ENCODE data around the gene TRIM41. TPM values are rescaled to one million over a fixed set of nuclear protein-coding genes. Genes with fewer than 3 reads are reported as not detected.
A peak's percentile ranks its signal among the peaks of the same experiment; 100 is the strongest.

TRIM41 gene
- total RNA-seq, 4 donors from 2014 or later = 9.7 to 17.6 (median 12.1) TPM

DNA sequence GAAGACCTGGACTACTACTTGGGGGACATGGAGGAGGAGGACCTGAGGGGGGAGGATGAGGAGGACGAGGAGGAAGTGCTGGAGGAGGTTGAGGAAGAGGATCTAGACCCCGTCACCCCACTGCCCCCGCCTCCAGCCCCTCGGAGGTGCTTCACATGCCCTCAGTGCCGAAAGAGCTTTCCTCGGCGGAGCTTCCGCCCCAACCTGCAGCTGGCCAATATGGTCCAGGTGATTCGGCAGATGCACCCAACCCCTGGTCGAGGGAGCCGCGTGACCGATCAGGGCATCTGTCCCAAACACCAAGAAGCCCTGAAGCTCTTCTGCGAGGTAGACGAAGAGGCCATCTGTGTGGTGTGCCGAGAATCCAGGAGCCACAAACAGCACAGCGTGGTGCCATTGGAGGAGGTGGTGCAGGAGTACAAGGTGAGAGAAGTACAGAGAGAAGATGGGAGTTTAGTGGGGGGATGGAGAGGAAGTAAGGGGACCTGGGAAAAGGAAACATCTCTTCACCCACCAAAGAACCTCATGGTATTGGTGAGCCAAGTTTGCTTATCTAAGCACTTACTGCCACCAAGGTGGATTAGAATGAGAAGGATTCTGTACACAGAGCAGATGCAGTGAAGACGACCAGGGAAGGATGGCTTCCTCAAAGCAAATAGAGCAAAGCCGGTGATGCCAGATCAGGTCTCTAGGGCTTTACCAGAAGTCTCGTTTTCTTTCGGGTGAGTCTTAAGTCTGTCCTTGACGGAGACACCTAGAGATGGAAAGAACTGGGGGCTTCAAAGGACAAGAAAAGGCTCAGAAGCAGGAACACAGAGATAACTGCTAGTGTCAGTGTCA, 1.5 kb downstream of the TRIM41 start:
- H3K36me3 ChIP-seq = peaks cover 0 to 20% of the 10 kb centered on the region in 2 donors
- peak overlapping the region in 3 of 4 donors; percentile 86 to 95 (median 92) for H3K27ac ChIP-seq
- no peak for TF ChIP-seq POLR2A (IDR thresholded peaks at IDR 0.05)
- no peak for TF ChIP-seq EP300 (IDR thresholded peaks at IDR 0.05)
- TF ChIP-seq POLR2AphosphoS5 (IDR thresholded peaks at IDR 0.05) = no peak
- TF ChIP-seq, protein P1, sequence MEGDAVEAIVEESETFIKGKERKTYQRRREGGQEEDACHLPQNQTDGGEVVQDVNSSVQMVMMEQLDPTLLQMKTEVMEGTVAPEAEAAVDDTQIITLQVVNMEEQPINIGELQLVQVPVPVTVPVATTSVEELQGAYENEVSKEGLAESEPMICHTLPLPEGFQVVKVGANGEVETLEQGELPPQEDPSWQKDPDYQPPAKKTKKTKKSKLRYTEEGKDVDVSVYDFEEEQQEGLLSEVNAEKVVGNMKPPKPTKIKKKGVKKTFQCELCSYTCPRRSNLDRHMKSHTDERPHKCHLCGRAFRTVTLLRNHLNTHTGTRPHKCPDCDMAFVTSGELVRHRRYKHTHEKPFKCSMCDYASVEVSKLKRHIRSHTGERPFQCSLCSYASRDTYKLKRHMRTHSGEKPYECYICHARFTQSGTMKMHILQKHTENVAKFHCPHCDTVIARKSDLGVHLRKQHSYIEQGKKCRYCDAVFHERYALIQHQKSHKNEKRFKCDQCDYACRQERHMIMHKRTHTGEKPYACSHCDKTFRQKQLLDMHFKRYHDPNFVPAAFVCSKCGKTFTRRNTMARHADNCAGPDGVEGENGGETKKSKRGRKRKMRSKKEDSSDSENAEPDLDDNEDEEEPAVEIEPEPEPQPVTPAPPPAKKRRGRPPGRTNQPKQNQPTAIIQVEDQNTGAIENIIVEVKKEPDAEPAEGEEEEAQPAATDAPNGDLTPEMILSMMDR (IDR thresholded peaks at IDR 0.05) = no peak
- 63 to 69% methylated on average over 7 to 22 of the region's 22 CpGs for WGBS, 2 donors (ENCODE audit: low coverage in 1 of 2)
- H3K4me1 ChIP-seq = peaks cover 0 to 35% (median 5%) of the 10 kb centered on the region in 3 donors
- H3K4me3 ChIP-seq = peak overlapping the region; percentile 59 to 74
- no peaks in the 10 kb centered on the region for H3K27me3 ChIP-seq
- H3K9me3 ChIP-seq = no peaks in the 10 kb centered on the region
- no peak for ATAC-seq

DNA sequence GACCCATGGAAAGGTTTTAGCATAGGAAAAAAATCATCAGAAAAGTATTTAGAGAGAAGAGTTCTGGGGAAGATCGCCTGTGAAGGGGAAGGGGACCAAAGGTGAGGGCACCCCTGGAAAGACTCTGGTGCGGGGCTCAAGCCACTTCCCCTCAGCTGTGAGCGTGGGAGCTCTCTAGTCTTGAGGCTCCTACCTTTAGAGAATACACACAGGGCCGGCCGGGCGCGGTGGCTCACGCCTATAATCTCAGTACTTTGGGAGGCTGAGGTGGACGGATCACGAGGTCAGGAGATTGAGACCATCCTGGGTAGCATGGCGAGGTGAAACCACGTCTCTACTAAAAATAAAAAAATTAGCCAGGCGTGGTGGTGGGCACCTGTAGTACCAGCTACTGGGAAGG, 6.9 kb downstream of the TRIM41 start:
- ATAC-seq = no peak

DNA sequence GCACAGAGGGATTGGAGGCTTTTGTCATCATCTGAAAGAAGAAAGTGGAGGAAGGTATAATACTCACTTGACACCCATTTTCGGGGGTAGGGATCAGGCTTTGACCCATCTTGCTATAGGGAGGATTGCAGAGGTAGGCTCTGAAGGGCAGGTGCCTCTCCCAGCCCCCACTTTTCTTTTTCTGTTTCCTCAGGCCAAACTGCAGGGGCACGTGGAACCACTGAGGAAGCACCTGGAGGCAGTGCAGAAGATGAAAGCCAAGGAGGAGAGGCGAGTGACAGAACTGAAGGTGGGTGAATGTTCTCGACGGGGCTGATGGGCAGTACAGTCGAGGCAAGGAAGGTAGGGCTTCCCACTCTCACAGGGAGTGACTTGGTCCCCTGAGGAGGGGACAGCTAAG, 7.5 kb downstream of the TRIM41 start:
- H3K4me3 ChIP-seq = no peak overlapping the region
- peaks cover 0 to 9% (median 0%) of the 10 kb centered on the region in 3 donors for H3K4me1 ChIP-seq
- peaks cover 0 to 71% of the 10 kb centered on the region in 2 donors for H3K36me3 ChIP-seq
- no peak for ATAC-seq
- H3K27ac ChIP-seq = no peak overlapping the region
- no peak for TF ChIP-seq POLR2A (IDR thresholded peaks at IDR 0.05)
- no peak for TF ChIP-seq EP300 (IDR thresholded peaks at IDR 0.05)
- no peak for TF ChIP-seq POLR2AphosphoS5 (IDR thresholded peaks at IDR 0.05)
- TF ChIP-seq, protein P1 (IDR thresholded peaks at IDR 0.05) = no peak
- 71 to 83% methylated on average over 1 to 6 of the region's 6 CpGs for WGBS, 2 donors (ENCODE audit: low coverage in 1 of 2)
- H3K27me3 ChIP-seq = no peaks in the 10 kb centered on the region
- no peaks in the 10 kb centered on the region for H3K9me3 ChIP-seq

More for the DNA sequence above, 6.9 kb downstream of the TRIM41 start:
- H3K9me3 ChIP-seq = no peaks in the 10 kb centered on the region
- H3K4me3 ChIP-seq = no peak overlapping the region
- TF ChIP-seq POLR2A (IDR thresholded peaks at IDR 0.05) (no peak), EP300 (IDR thresholded peaks at IDR 0.05) (no peak), POLR2AphosphoS5 (IDR thresholded peaks at IDR 0.05) (no peak)
- TF ChIP-seq, protein P1 (IDR thresholded peaks at IDR 0.05) = no peak
- peaks cover 0 to 14% (median 0%) of the 10 kb centered on the region in 3 donors for H3K4me1 ChIP-seq
- no peaks in the 10 kb centered on the region for H3K27me3 ChIP-seq
- H3K36me3 ChIP-seq = peaks cover 0 to 66% of the 10 kb centered on the region in 2 donors
- H3K27ac ChIP-seq = no peak overlapping the region
- 79 to 94% methylated on average over 2 of the region's 13 CpGs for WGBS, 2 donors (ENCODE audit: low coverage in 1 of 2)

DNA sequence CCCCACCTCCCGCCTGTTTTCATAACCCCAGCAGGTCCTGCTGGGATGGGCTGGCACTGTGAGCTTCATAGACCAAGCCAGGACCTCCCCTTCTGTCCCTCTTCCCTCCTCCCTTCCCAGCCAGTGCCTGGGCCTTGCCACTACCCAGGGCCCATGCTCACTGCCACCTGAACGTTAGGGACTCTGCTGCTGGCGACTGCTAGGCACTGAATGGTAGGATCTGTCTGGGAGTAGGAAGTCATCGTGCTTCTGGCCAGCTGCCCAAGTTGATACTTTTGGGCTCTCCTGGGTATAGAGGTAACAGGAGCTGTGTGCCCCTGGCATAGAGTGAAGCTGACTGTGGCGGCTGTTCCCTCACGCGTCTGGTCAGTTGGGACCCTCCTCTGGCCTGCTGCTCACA, 8.4 kb downstream of the TRIM41 start:
- TF ChIP-seq POLR2A (IDR thresholded peaks at IDR 0.05) (no peak), POLR2AphosphoS5 (IDR thresholded peaks at IDR 0.05) (no peak), EP300 (IDR thresholded peaks at IDR 0.05) (no peak)
- TF ChIP-seq, protein P1 (IDR thresholded peaks at IDR 0.05) = no peak
- Histone ChIP-seq H3K36me3 (peaks cover 0 to 80% of the 10 kb centered on the region in 2 donors), H3K27me3 (no peaks in the 10 kb centered on the region), H3K27ac (no peak overlapping the region), H3K4me1 (peaks cover 0 to 1% (median 0%) of the 10 kb centered on the region in 3 donors), H3K4me3 (no peak overlapping the region), H3K9me3 (no peaks in the 10 kb centered on the region)
- ATAC-seq = no peak
- WGBS, 2 donors (ENCODE audit: low coverage in 1 of 2) = 60% methylated on average over 1 of the region's 7 CpGs; no CpG with 5 or more reads in 1 of the 2 donors
